Frontal cortex (tissue), 4 donors: ENCODE measurements around the gene NAV2. TPM values are rescaled to one million over a fixed set of nuclear protein-coding genes. Genes with fewer than 3 reads are reported as not detected.

Experiments
- DNase-seq, 2 donors: peaks; one replicate each; pipeline ENCODE4 v3.0.0; 2012; ENCODE audit warnings: low spot score in 2 of 2
- FAIRE-seq: peaks from 2 replicates; lab custom pipeline; 2012; peaks lifted over from hg19 to GRCh38; lab: Jason Lieb, UNC
- total RNA-seq: library from RNA; depleted of rRNA; stranded (reverse); fragments of >200 nt; gene quantifications from one replicate; pipeline ENCODE4 v1.2.3, GENCODE V29; 2014
- donor health status: control.
- donor health status: control.
- donor health status: control.

NAV2 gene
- total RNA-seq, 1 donor from 2014 or later: 15.5 TPM

DNA sequence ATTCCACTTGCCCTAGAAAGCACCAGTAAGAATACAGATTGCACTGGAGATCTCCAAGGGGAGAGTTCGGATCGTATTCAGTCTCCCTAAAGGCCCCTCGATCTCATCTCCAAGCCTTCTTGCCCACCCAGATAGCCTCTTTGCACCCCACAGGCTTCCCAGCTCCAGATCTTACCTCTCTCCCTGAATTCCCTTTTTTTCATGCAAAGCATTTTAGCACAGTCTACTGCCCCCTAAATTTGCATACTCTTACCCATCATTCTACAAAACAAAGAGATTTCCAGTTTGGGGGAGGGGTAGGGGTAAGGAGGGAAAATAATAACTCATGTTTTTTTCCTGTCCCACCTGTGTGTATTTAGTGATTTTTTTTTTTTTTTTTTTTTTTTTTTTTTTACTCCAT, 105.2 kb downstream of the NAV2 start:
- no peak for FAIRE-seq

DNA sequence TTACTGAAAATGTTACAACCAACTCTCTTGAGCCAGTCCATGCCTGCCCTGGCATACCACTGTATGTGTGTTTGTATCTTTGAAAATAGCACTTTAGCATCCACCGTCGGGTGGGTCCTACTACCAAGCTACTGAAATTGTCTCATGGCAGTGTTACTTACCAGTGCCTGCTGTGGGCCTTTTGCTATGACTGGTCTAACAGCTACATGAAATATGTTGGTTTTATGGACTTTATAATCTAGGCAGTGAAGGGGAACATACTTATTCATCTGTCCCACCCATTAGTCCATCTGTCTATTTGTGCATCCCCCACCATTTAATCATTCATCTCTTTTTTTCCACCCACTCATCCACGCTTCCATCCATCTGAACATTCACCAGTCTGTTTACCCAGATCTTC, 106.0 kb downstream of the NAV2 start:
- FAIRE-seq (no peak), DNase-seq (no peak)

More for the DNA sequence above, 105.2 kb downstream of the NAV2 start:
- no peak for DNase-seq

GRCh38 chr11:19819148-19819547, 106.5 kb downstream of the NAV2 start:
- FAIRE-seq (no peak), DNase-seq (no peak)

DNA sequence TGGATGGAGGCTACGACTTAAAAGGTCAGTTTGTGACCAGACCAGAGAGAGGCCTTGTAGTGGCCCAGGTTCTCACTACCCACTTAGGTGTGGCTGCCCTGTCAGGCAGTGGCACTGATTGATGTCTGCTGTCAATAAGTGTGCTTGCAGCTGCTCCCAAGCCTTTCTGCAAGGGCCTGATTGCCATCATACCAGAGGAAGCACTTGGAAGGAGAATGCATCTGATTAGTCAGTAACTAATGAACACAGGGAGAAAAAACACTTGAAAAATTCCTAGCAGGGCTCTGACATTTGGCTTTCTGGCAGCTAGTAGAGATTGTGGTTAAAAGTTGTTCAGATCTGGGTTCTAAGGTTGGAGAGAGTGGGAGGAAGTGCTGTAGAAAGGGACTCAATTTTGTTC, 107.5 kb downstream of the NAV2 start:
- FAIRE-seq (no peak), DNase-seq (no peak)

DNA sequence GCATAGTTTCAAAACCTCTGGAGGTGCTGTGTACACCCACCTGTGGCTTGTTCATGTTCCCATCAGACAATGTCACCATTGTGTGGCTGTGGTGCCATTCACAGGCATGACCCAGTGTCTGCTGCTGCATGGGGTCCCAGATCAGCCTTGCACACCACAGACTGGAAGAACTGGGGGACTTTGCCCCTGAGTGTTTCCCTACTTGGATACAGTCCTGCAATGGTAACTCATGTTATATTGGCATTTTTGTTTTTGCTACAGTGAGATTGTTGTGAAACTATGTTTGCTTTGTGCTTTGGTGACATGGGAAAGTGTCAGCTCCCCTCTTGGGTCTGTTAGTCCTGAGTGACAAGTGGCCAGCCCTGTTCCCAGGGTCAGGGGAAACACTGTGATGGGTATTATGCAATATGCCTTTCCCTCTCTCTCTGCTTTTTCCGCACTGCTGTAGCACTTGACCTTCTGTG, 108.8 kb downstream of the NAV2 start:
- FAIRE-seq: no peak
- DNase-seq: no peak

- no peak for DNase-seq
- no peak for FAIRE-seq
These were observed 109.4 kb downstream of the NAV2 start for GRCh38 chr11:19821993-19822392.

GRCh38 chr11:19822531-19822930, 109.9 kb downstream of the NAV2 start:
- DNase-seq (no peak), FAIRE-seq (no peak)

DNA sequence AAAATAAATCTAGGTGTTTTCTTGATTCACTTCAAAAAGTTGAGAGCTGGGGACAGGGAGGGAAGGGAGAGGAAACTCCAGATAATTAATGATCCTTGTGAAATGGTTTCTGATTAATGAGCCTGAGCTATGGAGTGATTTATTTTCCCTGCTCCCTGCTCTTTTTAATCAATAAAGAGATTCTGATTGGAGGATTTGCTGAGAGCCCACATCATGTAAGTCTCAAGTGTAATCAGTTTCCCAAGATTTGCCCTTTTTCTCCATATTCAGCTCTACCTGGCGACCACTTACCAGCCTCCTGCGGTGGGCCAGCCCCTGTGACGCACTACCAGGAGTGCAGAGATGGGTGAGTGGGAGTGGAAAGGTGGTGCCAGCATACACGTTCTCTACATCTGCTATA, 114.0 kb downstream of the NAV2 start:
- no peak for FAIRE-seq
- no peak for DNase-seq

GRCh38 chr11:19827399-19828135, 114.9 kb downstream of the NAV2 start:
- DNase-seq (no peak), FAIRE-seq (no peak)

GRCh38 chr11:19828382-19829108, 115.9 kb downstream of the NAV2 start:
- FAIRE-seq (no peak), DNase-seq (no peak)

GRCh38 chr11:19829109-19829837, 116.6 kb downstream of the NAV2 start:
- DNase-seq (no peak), FAIRE-seq (no peak)

DNA sequence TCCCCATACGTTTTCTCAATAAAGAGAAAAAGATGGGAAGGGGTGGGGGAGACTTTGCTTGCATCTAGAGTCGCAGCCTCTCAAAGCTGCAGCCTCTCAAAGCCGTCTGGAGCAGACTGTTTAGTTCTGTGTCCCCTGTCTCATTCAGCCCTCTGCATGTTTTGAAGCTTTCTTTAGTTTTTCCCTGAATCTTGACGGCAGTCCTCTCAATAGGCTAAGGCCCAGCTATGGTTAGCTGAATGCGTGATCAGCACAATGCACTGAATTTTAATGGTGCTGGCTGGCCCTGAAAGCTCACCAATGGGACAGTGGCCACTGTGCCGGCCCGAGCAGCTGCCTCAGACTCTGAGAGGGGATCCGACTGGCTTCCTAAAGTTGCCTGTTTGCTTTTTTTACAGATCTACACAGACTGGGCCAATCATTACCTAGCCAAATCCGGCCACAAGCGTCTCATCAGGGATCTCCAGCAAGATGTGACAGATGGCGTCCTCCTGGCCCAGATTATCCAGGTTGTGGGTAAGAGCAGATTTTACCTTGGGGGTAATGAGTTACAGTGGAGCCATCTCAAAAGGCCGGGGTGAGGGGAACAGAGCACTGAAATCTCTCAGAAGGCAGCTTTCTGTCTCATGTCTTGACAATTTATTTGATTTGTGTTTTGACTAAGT, 119.6 kb downstream of the NAV2 start:
- peak in 1 of 2 donors; percentile 43 for DNase-seq
- FAIRE-seq: no peak

- no peak for DNase-seq
- FAIRE-seq: no peak
These were observed 120.3 kb downstream of the NAV2 start for GRCh38 chr11:19832901-19833300.

GRCh38 chr11:19834771-19835170, 122.1 kb downstream of the NAV2 start:
- DNase-seq (no peak), FAIRE-seq (no peak)

GRCh38 chr11:19836666-19837065, 124.0 kb downstream of the NAV2 start:
- DNase-seq (no peak), FAIRE-seq (no peak)

DNA sequence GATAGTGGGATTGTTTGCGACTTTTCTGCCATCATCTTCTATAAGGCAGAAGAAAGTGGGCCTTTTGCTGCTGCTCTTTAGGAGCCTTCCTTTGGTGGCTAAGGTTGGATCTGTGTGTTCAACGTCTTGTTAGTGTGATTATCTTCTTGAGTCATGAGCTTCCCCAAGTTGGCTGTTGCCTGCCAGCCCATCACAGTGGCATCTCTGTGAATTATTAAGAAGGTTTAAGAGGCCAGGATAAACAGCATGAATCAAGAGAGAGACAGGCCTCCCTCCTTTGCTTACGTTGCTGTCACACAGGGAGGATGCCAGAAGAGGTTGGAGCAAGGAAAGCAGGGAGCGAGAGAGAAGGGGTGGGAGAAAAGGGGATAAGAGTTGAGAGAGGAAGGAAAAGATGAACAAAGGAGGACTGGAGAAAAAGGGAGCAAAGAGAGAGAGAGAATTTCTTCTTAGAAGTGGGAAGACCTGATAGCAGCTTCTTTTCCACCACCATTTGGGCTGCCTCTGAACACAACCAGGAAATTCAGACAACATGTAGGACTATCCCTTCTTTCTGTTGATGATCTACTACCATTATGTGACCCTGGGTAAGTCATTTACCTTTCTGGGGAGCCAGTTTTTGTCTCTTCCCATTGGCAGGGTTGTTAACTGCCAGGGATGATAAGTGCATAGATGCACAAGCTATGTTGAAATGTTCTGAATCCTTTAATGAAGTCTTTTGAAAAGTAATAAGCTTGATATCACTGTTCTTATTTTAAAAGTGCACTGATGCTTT, 126.5 kb downstream of the NAV2 start:
- no peak for DNase-seq

GRCh38 chr11:19840961-19841360, 128.3 kb downstream of the NAV2 start:
- DNase-seq (no peak), FAIRE-seq (no peak)

More for the DNA sequence above, 126.5 kb downstream of the NAV2 start:
- no peak for FAIRE-seq

- FAIRE-seq (no peak), DNase-seq (no peak)
These were observed 129.9 kb downstream of the NAV2 start for GRCh38 chr11:19842505-19842904.

GRCh38 chr11:19843079-19843478, 130.4 kb downstream of the NAV2 start:
- no peak for DNase-seq
- no peak for FAIRE-seq
